Testis (tissue), 2 donors: Measurements from ENCODE around the gene TVP23A.

ENCODE experiments used
- CTCF ChIP-seq, 3 experiments: fragments of 450-650 bp in 2 of 3; fragments of 200-600 bp in 1 of 3; sonication (generic) in 1 of 3; IDR thresholded peaks; one replicate each; pipeline ENCODE4 v1.5.1; 2016 to 2019; ENCODE audit warnings: antibody characterized with exemption in 3 of 3, mild to moderate bottlenecking in 2 of 3, moderate library complexity in 1 of 3
- POLR2A ChIP-seq: fragments of 450-650 bp; IDR thresholded peaks from one replicate; pipeline ENCODE4 v1.6.1; 2017; ENCODE audit warnings: antibody characterized with exemption, mild to moderate bottlenecking, moderate library complexity

DNA sequence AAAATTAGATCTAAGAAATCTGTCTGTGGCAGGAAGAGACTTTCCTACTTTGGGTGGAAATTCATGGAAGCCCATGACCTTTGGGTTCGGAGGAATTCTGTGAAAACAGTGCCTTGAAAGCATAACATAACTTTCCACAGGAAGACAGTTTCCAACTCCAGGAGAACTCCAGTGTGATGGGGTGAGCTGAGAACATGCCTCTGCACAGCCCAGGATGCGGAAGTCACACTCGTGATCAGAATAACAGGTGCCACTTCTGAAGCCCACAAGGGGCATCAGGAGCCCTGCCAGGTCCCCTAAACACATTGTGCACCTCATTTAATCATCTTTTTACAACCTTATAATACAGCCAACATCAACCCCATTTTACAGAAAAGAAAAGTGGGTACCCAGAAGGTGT lies 9.7 kb downstream of the TVP23A start:
- TF ChIP-seq CTCF (IDR thresholded peaks at IDR 0.05) = no peak
- no peak for TF ChIP-seq POLR2A
